ENCODE data around the gene MORC3.

DNA sequence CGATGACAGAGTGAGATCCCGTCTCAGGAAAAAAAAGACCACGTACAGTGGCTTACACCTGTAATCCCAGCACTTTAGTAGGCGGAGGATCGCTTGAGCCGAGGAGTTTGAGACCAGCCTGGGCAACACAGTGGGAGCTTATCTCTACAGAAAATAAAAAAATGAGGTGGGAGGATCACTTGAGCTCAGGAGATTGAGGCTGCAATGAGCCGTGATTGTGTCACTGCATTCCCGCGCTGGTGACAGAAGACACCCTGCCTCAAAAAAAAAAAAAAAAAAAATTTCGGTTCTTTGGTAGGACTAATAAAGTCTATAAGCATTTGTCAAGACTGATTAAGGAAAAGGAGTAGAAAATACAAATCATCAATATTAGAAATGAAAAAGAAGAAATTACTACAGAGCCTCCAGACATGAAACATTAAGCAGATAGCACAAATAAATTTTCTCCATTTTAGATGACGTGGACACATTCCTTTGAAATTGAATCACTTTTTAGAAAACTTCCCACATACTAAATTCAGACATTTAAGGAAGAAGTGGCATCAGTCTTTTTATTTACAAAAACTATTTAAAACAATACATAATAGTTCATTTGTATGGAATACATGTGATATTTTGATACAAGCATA is 30.4 kb downstream of the MORC3 start:
- TF ChIP-seq, protein P1, sequence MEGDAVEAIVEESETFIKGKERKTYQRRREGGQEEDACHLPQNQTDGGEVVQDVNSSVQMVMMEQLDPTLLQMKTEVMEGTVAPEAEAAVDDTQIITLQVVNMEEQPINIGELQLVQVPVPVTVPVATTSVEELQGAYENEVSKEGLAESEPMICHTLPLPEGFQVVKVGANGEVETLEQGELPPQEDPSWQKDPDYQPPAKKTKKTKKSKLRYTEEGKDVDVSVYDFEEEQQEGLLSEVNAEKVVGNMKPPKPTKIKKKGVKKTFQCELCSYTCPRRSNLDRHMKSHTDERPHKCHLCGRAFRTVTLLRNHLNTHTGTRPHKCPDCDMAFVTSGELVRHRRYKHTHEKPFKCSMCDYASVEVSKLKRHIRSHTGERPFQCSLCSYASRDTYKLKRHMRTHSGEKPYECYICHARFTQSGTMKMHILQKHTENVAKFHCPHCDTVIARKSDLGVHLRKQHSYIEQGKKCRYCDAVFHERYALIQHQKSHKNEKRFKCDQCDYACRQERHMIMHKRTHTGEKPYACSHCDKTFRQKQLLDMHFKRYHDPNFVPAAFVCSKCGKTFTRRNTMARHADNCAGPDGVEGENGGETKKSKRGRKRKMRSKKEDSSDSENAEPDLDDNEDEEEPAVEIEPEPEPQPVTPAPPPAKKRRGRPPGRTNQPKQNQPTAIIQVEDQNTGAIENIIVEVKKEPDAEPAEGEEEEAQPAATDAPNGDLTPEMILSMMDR (IDR thresholded peaks at IDR 0.05): no peak
- TF ChIP-seq POLR2A (IDR thresholded peaks at IDR 0.05): no peak

Measured in tibial nerve (tissue), 3 donors.